Fibroblast of lung (primary cell): Measurements from ENCODE around the gene OR5D16.
"Not testable (repeated sequence)": the region's sequence is repeated elsewhere in the genome, so short reads cannot be mapped to it uniquely, and the experiment has no call there.

Source experiments
- EZH2 ChIP-seq: IDR thresholded peaks from 2 replicates; pipeline ENCODE4 v1.5.1; 2012; ENCODE audit warnings: low read length, control low read depth, mild to moderate bottlenecking; ENCODE audit errors: missing control alignments
- TF ChIP-seq, protein P1 (sequence below), 2 donors: IDR thresholded peaks in 1 of 2; conservative IDR thresholded peaks in 1 of 2; 1 replicate in 1 of 2; 2 replicates in 1 of 2; pipeline ENCODE4 v1.5.1; 2011 to 2012; ENCODE audit warnings: low read length in 2 of 2, control low read depth in 1 of 2, inconsistent platforms in 1 of 2, low read depth in 1 of 2, mild to moderate bottlenecking in 1 of 2

DNA sequence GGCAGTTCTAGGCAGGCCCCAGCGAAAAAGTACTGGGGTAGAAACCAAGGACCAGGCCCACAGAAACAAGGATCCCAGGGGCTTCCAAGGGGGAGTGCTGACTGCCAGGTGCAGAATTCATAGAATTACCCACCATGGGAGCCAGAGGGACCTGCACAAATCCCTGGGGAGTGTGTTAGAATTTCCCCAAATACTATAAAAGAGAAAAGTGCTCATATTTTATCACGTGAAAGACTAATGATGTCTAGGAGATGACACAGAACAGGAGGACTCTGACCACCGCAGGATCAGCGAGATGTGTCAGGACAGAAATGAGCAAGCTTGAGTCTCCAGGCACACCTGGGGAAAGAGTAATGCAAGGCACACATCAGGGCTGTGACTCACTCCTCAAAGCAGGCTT lies 28.8 kb downstream of the OR5D16 start:
- TF ChIP-seq, protein P1, sequence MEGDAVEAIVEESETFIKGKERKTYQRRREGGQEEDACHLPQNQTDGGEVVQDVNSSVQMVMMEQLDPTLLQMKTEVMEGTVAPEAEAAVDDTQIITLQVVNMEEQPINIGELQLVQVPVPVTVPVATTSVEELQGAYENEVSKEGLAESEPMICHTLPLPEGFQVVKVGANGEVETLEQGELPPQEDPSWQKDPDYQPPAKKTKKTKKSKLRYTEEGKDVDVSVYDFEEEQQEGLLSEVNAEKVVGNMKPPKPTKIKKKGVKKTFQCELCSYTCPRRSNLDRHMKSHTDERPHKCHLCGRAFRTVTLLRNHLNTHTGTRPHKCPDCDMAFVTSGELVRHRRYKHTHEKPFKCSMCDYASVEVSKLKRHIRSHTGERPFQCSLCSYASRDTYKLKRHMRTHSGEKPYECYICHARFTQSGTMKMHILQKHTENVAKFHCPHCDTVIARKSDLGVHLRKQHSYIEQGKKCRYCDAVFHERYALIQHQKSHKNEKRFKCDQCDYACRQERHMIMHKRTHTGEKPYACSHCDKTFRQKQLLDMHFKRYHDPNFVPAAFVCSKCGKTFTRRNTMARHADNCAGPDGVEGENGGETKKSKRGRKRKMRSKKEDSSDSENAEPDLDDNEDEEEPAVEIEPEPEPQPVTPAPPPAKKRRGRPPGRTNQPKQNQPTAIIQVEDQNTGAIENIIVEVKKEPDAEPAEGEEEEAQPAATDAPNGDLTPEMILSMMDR (conservative IDR thresholded peaks at IDR 0.05 in 1 of 2, IDR thresholded peaks at IDR 0.05 in 1 of 2; ENCODE audit: low read depth in 1 of 2, low read length in 2 of 2): not testable (repeated sequence)
- TF ChIP-seq EZH2: not testable (repeated sequence)
